Coronary artery (tissue), 2 donors: ENCODE measurements around the gene GDAP2.
"Not testable (repeated sequence)": the region's sequence is repeated elsewhere in the genome, so short reads cannot be mapped to it uniquely, and the experiment has no call there.

ENCODE experiments used
- DNase-seq: peaks from one replicate; pipeline ENCODE4 v3.0.0-alpha.2; 2017; ENCODE audit warnings: low spot score
- H3K27ac ChIP-seq, 2 donors: fragments of 200-600 bp; sonication (generic); one replicate each; pipeline ENCODE4 v1.5.1; 2016 to 2019
- H3K4me3 ChIP-seq: fragments of 200-600 bp; sonication (generic); 2 replicates; pipeline ENCODE4 v1.5.1; 2016; ENCODE audit warnings: mild to moderate bottlenecking, moderate library complexity
- TF ChIP-seq, protein P1 (sequence below): fragments of 200-600 bp; sonication (generic); IDR thresholded peaks from one replicate; pipeline ENCODE4 v1.5.1; 2019; ENCODE audit warnings: antibody characterized with exemption

Gene GDAP2

DNA sequence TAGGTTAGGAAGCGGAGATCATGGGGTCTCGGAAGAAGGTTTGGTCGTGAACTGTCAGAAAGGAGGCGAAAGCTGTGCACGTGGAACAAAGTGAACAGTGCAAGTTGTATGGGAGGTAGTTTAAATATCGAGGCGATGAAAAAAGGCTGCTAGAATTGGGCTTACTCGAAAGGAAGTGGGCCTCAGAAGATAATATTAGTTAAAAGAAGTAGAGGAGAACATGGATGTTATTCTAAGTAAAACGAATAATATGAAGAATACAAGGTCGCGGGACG lies 689 bp upstream of the GDAP2 start:
- H3K27ac ChIP-seq = peak overlapping the region in 1 of 2 donors; percentile 74
- H3K4me3 ChIP-seq = peak overlapping the region; percentile 96
- TF ChIP-seq, protein P1, sequence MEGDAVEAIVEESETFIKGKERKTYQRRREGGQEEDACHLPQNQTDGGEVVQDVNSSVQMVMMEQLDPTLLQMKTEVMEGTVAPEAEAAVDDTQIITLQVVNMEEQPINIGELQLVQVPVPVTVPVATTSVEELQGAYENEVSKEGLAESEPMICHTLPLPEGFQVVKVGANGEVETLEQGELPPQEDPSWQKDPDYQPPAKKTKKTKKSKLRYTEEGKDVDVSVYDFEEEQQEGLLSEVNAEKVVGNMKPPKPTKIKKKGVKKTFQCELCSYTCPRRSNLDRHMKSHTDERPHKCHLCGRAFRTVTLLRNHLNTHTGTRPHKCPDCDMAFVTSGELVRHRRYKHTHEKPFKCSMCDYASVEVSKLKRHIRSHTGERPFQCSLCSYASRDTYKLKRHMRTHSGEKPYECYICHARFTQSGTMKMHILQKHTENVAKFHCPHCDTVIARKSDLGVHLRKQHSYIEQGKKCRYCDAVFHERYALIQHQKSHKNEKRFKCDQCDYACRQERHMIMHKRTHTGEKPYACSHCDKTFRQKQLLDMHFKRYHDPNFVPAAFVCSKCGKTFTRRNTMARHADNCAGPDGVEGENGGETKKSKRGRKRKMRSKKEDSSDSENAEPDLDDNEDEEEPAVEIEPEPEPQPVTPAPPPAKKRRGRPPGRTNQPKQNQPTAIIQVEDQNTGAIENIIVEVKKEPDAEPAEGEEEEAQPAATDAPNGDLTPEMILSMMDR = no peak
- DNase-seq = no peak

DNA sequence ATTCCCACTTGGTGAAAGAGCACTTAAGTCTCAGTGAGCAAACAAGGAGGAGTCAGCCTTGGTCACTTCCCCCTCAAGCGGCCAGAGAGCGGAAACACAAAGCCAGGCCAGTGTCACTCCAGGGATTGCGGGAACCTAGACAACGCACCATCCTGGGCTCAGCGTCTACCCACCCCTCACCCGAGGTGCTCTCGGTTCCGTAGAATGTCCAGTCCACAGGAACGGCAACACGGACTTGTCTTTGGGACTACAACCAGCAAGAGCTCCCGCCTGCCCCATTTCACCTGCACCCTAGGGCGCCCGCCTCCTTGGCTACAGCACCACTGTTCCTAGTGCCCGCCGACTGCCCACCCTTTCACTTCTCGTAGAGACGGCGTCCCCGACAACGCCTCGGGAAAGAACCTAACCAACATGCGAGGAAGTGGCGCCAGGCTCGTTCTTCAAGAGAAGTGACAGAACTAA lies 509 bp downstream of the GDAP2 start:
- DNase-seq = peak; percentile 79
- TF ChIP-seq, protein P1 = no peak
- peak overlapping the region; percentile 96 for H3K4me3 ChIP-seq

GRCh38 chr1:117925981-117926380 lies 3.4 kb downstream of the GDAP2 start:
- TF ChIP-seq, protein P1 = no peak
- Histone ChIP-seq H3K27ac (no peak overlapping the region), H3K4me3 (no peak overlapping the region)
- no peak for DNase-seq

More for the DNA sequence above, 509 bp downstream of the GDAP2 start:
- peak overlapping the region; percentile 74 to 94 for H3K27ac ChIP-seq

DNA sequence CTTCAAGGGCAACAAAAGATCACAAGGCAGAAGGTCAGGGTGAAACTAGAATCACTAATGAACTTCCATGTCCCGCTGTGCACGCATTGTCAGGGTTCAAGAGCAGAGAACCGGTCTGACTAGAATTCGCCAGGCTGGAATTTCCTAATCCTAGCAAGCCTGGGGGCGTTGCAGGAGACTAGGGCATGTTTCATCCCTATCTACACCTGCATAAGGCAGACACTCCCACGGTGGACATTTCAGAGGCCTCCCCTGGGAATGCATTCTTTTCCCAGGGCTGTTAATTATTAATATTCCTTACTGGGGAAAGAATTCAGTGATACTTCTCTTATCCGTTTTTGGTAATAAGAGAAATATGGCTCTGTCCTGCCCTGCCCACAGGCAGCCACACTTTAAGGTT lies 6.7 kb downstream of the GDAP2 start:
- H3K27ac ChIP-seq, H3K4me3 ChIP-seq, DNase-seq: not testable (repeated sequence)

DNA sequence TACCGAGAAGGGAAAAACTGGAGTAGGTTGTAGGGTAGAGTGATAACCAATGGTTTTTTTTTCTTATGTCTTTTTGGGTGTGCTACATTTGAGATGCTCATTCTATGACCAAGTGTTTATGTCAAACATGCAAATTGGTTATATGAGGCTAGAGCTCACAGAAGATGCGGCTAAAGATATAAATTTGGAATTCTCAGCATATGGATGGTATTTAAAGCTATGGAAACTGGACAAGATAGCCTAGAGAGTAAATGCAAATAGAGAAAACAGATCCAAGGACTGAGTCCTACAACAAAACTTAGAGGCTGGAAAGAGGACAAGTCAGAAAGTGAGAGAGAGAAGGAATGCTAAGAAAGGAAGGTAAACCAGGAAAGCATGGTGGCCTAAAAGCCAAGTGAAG lies 7.4 kb downstream of the GDAP2 start:
- TF ChIP-seq, protein P1 = no peak
- Histone ChIP-seq H3K27ac (no peak overlapping the region), H3K4me3 (no peak overlapping the region)
- no peak for DNase-seq

- TF ChIP-seq, protein P1 = no peak
- Histone ChIP-seq H3K4me3 (no peak overlapping the region), H3K27ac (no peak overlapping the region)
- DNase-seq = no peak
Observed at GRCh38 chr1:117919376-117919775, 10.0 kb downstream of the GDAP2 start.

- no peak overlapping the region for H3K27ac ChIP-seq
- TF ChIP-seq, protein P1 = no peak
- no peak overlapping the region for H3K4me3 ChIP-seq
- DNase-seq = no peak
Observed at GRCh38 chr1:117911051-117911450, 18.4 kb downstream of the GDAP2 start.

GRCh38 chr1:117905019-117905418 lies 24.4 kb downstream of the GDAP2 start:
- no peak overlapping the region for H3K4me3 ChIP-seq

More at GRCh38 chr1:117905019-117905418, 24.4 kb downstream of the GDAP2 start:
- no peak overlapping the region for H3K27ac ChIP-seq
- TF ChIP-seq, protein P1 = no peak
- no peak for DNase-seq
